GM21786 (cell line): Measurements from ENCODE around the gene ANGEL1.

ENCODE experiments used
- ATAC-seq: cut with Tn5 transposase; IDR thresholded peaks from one replicate; pipeline ENCODE4 v1.9.1; 2021; ENCODE audit not compliant: unreplicated experiment

The ANGEL1 gene

DNA sequence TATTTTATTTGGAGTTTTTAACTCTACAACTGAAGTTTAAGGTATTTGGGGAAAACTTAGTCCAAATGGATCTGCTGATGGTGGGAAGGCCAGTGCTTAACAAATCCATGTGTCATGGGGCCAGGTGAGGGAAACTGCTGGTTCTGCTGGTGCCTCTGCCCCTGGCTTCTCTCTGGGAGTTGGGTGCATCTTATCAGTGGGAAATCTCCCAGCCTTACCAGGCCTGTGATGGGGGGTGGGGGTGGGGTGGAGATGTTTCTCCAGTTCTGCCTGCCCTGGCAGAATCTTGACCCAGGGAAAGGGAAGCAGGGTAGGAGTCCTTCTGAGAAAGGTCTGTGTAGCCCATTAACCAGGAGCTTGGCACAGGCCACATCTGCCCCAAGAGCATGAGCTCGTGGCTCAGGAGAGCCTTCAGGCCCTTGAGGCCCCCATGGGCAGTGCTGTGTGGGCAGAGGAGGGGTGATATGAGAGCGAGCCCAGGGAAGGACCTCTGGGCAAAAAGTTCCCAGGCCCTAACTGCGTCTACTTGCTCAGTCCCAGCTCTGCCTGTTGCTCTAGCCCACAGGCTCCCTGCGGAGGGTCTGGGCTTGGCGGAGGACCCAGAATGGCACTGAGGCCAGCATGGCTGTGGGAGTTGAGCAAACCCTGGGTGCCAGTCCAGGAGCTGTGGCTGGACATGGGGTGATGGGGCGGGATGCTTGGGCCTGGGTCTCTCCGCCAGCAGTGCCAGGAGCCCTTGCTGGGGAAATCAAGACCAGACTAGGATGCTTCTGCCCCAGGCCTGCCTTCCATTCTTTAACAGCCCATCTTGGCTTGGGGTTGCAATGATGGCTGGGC is 33.2 kb downstream of the ANGEL1 start:
- no peak for ATAC-seq

DNA sequence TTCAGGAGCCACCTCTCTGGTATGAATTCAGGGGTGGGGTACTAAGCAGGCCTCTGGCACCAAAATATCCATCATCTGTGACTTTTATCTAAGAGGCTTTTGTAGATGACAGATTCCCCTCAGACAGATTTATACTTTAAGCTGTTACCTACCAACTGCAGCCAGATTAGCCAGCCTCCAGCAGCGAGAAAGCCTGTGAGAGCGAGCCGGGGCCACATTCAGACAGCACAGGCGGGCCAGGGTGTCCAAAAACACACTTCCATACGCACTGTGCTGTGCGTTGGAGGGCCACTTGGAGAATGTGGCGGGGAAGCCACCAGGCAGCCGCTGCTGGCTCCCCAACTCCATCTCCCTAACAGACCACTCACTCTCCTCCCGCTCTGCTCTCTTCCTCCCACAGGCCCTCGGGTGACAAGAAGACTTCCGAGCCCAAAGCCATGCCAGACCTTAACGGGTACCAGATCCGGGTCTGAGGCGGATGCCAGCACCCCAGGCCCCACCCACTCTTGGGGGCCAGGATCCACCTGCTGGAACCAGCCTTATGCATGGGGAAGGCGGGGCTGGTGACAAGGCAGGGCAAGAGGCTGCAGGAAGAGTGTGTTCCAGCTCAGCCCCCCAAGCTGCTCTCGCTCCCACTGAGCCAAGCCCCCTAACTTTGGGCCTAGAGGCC is 34.0 kb downstream of the ANGEL1 start:
- no peak for ATAC-seq

DNA sequence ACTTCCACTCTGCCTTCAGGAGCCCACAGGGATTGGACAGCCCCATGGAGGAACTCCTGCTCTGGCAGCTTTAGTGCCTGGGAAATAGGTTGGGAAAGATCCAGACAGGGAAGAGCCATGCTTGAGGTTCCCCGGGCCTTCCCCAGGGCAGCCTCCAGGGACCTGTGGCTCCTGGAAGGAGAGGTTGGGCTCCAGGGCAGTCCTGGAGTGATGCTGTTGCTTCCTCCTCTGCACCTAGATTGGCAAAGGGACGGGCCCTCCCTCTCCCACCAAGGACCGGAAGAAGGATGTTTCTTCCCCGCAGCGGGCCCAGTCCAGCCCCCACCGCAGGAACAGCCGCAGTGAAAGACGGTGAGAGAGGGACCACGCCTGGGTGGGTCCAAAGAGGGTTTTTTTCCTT is 35.0 kb downstream of the ANGEL1 start:
- no peak for ATAC-seq

DNA sequence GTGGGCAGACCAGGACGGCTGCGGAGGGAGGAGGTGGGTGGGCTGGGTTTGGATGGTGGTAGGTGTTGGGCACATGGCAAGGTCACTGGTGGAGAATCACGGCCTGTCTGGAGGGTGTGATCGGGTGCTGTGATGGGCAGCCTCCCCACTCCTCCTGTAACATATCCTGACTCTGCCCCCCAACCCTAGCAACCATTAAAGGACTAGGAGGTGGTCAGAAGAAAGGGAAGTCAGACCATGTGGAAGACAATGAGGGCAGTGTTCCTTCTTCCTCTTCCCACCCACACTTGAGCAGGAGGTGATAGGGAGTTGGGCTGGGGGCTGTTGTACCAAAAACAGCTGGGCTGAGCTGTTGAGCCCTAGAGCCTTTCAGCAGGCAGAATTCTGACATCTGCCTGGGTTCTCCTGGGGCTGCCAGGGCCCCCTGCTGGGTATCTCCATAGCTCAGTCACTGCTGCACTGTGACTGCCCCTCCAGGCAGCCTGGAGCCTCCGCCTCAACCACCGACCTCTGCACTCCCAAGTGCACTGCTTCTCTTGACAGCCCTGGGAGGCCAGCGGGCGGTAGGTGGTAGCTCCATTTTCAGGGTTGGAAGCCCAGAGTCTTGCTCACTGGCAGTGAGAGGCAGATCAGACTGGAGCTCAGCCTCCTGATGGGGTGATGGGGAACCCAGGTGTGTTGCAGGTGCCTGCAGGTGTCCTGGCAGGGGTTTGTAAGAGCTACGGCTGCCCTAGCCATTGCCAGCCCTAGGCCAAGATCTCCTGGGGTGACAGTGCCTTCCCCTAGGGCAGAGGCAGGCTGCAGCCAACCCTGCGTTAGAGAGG is 36.0 kb downstream of the ANGEL1 start:
- no peak for ATAC-seq

DNA sequence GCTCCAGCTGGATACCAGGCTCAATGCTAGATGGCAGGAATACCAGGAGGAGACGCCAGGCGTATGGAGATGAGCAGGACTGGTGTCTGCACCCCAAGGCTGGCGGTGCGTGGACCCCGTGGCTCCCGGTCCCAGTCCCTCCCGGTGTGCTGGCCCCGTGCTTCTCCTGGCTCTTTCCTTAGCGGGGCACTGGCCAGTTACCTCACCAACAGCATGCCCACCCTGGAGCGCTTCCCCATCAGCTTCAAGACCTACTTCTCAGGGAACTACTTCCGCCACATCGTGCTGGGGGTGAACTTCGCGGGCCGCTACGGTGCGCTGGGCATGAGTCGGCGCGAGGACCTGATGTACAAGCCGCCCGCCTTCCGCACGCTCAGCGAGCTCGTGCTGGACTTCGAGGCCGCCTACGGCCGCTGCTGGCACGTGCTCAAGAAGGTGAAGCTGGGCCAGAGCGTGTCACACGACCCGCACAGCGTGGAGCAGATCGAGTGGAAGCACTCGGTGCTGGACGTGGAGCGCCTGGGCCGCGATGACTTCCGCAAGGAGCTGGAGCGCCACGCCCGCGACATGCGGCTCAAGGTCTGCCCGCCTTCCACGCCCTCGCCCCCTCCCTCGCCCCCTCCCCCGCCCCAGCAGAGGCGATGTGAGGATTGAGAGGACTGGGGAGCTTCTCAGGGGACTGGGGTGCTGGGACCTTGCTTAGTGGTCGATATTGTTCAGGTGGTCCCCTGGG is 36.8 kb downstream of the ANGEL1 start:
- no peak for ATAC-seq

DNA sequence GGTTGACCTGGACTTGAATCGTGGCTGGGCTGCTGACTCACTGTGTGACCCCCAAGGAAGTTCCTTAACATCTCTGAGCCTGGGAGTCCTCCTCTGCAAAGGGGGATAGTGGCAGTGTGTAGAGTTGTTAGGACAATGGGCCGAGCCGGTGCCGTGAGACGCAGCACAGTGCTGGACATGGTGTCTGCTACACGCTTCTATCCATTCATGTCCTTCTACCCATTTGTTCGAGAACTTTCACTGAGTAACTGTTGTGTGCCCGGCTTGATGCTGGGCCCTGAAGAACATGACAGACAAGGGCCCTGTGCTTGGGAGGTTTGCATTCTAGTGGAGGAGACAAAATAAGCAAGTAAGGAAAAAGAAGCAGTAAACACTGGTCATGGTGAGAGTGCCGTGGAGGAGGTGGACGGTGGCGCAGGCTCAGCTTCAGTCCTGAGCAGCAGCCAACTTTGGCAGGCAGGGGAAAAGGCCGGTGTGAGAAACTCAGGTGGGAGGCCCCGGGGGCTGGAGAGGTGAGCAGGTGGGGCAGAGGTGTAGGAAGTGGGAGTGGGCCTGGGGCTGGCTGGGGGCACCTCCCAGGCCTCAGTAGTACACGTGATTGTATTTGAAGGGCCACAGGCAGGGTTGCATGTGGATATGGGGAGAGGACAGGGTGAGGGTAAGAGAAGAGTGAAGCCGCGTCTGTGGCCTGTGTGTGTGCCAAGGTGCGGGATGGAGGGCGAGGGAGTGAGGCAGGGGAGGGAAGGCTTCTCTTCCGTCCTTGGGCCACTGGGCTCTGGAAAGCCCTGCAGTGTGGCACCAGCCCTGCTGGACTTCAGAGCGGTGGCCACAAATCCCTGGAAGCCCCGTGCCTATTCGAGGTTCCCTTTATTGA is 37.6 kb downstream of the ANGEL1 start:
- no peak for ATAC-seq

DNA sequence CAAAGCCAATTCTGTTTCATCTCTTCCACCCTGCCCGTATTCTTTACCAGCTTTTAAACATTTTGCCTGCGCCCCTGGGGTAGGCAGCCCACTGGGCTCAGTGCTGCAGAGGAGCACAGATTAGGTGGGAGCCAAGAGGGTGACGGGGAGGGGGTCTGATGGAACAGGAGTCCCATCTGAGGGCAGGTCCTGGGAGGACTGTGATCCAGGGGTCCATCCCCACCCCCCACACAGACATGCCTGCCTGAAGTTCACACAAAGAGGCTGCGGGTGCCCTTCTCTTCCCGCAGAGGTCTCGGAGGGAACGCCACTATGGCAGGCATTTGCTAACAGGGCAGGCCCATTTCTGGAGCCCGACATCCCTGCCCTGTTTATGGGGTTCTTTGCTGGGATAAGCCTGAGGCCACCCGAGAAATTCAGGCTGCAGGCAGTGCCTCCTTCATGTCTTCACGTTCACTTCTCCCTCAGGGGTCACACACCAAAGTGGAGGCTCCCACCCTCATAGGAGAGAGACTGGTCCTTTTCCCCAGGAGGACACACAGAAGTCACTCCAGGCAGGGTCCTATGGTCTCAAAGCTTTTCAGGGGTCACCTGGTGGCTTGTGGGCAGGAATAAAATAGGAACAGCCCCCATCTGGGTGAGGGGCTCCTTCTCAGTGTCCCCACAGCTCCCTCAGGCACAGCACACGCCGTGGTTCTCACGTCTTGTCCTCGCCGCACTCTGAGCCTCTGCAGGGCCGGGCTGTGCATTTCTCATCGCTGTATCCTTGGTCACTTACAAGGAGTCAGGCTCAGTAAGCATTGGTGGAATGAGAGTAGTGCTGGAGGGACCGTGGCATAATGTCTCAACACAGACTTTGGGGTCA is 38.5 kb downstream of the ANGEL1 start:
- ATAC-seq, result no peak

DNA sequence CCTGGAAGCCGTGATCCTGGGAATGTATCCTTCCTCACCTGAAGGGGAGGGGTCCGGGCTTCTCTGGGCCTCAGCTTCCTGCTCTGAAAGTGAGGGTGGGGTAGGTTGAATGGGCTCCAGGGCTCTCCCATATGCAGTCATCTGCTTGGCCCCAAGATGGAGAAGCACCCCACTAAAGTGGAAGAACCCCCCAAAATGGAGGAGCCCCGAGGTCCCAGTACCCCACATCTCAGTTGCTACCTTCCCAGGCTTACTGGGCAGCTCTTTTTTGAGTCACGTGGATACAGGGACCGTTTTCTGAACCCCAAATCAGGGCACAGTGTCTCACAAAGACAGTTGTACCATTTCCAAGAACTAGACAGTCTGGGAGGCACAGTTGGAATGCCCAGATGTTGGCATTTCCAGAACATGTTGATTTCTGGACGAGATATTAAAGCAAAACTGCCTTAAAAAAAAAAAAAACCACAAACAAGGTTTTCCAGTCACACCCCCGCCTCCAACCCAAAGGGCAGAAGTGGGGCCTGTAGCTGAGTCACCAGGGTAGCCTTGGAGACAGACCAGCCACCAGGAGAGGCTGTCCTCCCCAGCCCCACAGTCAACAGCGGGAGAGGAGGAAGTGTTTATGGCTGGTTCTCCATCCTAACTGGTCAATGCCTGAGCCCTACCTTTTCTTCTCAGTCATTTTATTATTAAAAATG is 39.3 kb downstream of the ANGEL1 start:
- ATAC-seq, result no peak

DNA sequence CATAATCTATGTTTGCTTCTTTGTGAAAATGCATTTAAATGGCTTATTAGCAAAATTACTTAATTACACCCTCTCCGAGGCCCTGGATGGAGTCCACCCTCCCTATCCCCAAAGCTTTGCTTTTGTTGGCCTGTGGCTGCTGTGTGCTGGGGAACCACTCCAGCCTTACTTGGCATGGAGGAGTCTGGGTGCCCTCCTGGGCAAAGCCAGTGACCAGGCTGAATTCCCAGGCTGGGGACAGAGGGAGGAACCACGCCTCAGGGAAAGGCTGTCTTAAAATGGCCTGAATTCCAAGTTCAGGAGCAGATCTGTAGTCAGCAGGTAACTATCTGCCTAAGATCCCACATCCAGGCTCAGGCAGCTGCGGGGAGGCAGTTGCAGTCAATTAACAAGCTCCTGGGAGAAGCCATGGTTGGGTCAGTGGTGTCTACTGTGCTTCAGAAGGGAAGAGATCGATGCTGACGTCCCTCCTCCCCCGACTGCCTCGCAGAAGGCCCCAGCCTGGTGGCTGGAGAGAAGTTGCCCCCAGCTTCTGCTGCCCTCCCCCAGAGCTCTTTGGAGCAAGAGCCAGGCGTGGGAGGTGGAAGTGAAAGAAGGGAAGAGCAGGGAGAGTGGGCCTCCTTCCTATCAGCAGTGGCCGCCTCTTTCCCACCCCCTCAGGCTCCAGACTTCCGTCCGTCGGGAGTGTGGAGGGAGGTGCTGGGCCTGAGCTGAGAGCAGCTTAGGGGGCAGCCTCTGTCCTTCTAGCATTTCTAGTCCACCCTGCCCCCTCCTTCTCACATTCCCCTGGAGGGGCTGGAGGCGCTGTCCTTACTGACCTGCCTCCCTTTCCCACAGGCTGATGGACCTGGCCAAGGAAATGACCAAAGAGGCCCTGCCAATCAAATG is 40.1 kb downstream of the ANGEL1 start:
- ATAC-seq, result no peak

DNA sequence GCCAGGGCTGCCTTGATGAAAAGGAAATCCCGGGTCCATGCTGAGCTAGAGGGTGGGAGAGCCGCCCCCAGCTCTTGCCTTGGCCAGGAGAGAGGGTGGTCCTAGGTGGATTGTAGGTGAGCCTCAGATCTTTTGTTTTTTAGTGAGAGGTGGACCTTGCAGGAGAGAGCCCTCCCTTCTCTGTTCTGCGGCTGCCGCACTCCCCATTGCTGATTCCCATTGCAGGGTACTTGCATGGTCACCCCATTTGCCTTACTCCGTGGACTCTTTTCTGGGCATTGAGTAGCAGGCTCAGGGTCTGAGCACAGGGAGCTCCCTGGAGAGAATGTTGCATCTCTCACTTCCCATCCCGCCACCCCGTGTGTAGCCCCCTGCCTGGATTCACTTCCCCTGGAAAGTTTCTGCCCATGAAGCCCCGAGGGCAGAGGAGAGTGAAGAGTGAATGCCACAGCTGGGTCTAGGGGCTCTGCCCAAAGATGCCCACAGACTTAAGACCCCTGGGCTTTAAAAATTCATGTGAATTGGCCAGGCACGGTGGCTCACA is 41.2 kb downstream of the ANGEL1 start:
- ATAC-seq, result no peak

DNA sequence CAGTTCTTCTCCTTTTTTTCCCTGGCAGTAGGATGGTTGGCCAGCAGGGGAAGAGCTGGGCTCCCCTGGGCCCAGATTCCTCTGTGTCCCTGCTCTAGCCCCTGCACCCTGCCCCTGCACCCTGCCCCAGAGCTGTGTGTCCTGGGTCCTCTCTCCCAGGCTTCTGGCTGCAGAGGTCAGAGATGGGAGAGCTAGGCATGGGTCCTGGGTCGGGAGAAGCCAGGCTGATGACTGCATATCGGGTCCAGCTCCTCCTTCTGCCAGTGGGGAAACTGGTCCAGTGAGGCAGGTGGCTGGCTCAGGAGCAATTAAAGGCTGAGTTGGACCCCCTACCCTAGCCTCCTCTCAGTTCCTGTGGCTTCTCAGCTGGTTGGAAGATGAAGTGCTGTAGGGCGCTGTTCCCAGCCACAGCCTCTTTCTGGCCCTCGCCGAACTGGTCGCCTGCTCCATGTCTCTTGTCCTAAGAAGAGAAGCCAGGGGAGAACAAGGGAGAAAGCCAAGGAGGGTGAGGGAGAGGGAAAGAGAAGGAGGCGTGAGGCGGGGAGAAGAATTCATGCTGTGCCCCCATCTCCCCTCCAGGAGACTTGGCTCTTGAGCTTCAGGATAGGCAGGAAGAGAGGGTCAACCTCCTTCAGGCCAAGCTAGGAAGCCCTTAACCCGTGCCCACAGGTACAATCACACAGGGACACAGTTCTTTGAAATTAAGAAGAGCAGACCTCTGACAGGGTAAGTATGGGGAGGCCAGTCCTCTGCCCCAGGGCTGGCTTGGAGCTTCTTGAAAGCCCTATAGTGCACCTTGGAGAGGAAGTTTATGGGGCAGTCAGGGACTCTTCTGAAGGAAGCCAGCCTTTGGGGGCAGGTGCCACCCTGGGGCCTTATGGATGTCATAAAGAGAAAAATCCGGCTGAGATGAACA is 41.9 kb downstream of the ANGEL1 start:
- no peak for ATAC-seq

DNA sequence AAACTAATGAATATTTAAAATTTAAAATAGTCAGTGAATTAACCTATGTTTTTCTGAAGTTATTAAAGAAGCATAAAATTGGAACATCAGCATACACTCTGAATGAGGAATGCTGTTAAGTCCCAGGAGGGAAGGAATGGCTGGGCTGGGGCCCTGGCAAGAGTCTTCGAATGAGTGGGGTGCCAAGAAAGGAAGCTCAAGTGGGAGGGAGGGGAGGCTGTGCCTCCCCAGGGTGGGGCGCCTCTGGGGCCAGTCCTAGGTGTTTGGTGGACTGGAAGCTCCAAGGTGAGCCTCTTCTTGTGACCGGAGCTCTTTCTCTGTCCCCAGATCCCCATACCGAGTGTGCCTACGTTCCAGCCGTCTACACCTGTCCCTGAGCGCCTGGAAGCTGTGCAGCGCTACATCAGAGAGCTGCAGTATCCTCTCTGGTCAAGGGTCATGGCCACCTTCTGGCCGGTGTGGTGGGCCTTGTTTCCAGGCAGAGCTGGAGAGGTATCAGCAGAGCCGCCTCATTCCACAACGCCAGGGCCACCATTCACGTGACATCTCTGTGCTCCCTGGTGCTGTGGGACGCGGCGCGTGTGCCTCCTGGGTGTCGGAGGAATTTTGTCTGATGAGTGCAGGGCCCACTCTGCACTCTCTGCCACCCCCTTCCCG is 42.9 kb downstream of the ANGEL1 start:
- no peak for ATAC-seq

DNA sequence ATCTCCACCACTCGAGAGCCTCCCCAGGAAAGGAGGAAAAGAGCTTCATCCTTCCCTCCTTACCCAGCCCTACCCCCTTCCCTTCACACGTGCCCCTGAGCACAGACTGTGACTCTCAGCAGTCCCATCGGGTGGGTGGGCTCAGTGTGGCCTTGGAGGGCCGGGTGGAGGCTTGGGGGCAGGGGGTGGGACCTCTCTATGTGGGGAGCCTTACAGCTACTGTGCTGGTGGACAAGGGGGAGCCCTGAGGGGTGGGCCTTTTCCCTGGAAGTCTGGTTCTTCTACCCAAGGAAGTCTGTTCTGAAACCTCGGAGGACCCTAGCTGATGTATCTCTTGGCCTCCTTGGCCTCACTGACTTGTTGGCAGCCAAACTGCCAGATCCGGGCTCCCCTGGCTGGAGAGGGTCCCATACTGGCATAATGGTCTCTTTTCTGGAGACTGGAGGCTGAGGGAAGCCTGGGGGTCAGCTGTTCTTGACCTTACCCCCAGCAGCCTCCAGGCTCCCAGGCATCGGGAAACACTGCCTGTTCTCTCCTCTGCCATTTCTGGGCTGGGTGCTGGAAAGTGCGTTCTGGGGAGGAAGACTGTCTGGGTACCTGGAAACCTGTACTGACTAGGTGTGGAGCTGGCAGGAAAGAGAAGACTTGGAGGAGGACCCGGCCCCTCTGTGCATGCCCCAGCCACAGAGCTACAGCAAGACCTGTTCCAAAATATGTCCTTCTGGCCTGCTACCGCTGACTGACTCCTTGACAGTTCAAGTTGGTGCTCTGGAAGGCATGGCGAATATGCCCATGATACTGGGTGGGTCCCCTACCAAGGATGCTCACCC is 43.8 kb downstream of the ANGEL1 start:
- no peak for ATAC-seq

DNA sequence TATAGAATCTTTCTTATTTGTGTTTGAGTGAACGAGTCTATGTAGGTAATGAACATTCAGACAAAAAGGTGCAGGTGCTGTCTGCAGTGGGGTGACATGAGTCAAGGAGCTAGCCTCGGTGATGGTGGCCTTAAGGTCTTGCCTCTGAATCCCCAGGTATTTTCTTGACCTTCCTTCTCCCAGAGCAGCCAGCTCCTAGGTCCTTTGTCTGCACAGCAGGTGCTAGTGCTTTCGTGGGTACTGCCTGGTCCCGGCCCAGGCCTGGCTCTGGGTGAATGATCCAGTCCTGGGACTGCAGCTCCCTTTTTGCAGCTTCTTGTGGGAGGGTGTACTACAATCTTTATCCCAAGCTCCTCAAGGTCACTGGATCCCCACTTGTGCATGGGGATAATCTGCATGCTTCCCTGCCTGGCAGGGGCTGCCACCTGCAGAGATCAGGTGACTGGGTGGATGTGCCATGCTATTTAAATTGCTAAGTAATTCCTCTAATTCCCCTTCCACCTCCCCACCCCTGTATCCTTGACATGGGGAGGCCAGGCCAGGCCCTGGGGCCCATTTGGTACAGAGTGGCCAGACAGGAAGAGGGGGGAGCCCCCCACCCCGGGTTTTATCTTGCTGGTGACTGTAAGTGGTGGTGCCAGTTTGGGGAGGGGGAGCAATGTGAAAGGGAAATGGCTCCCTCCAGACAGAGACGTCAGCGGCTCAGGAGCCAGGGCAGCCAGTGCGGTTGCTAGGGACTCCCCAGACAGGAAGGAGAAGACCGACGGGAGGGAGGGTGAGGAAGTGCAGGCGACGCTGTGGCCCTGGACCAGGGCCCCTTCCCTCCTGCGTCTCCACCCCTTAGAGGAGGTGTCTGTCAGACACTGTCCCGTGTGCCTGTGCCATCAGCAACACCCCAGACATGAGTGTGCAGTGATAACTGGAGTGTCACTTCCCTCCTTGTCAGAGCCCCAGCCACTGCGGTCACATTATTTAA is 44.7 kb downstream of the ANGEL1 start:
- peak; percentile 95 for ATAC-seq
